ENCODE measurements around the gene RBM43.

DNA sequence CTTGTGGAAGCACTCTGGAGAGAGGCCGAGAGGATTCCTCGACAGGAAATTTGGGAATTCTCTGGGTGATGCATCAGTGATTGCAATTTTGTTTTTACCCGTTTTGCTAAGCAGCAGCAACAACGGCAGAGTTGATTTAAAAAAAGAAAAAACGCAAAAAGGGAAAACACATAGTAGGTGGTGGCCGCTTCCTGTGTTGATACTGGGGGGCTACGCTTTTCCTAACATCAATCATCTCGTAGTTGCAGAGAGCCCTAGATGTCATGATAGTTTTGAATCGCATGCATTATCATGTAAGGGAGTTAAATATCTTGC lies 271 bp upstream of the RBM43 start:
- TF ChIP-seq, protein P1, sequence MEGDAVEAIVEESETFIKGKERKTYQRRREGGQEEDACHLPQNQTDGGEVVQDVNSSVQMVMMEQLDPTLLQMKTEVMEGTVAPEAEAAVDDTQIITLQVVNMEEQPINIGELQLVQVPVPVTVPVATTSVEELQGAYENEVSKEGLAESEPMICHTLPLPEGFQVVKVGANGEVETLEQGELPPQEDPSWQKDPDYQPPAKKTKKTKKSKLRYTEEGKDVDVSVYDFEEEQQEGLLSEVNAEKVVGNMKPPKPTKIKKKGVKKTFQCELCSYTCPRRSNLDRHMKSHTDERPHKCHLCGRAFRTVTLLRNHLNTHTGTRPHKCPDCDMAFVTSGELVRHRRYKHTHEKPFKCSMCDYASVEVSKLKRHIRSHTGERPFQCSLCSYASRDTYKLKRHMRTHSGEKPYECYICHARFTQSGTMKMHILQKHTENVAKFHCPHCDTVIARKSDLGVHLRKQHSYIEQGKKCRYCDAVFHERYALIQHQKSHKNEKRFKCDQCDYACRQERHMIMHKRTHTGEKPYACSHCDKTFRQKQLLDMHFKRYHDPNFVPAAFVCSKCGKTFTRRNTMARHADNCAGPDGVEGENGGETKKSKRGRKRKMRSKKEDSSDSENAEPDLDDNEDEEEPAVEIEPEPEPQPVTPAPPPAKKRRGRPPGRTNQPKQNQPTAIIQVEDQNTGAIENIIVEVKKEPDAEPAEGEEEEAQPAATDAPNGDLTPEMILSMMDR (conservative IDR thresholded peaks at IDR 0.05; ENCODE audit: low read depth, low read length): no peak
- TF ChIP-seq EZH2 (IDR thresholded peaks at IDR 0.05; ENCODE audit: low read length, unreplicated experiment) (no peak), EZH2phosphoT487 (IDR thresholded peaks at IDR 0.05; ENCODE audit: borderline replicate concordance, low read length) (no peak)

All from PC-3 (cell line).